GM18868 (cell line): ENCODE results near the gene OR1G1.
"Not testable (repeated sequence)": the region's sequence is repeated elsewhere in the genome, so short reads cannot be mapped to it uniquely, and the experiment has no call there.

Experiments
- ATAC-seq: cut with Tn5 transposase; IDR thresholded peaks from one replicate; pipeline ENCODE4 v1.9.1; 2021; ENCODE audit warnings: mild to moderate bottlenecking, moderate library complexity; ENCODE audit not compliant: unreplicated experiment

The OR1G1 gene

DNA sequence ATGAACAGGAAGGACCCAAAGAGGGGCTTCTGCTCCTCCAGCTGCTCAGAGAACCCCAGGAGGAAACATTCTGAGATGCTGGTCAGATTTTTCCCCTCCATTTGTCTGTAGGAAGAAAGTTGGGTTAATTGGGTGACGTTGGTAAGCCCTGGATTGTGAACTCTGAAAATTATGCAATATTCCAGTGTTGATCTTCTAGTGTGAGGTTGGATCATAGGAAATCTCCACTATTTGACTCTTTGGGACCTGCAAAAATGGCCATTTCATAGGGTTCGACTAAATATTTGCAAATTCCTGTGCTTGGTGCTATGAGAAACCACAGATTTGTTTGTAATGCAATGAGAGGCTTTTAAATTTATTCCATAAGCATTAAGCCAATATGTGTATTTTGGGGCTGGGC is at the start of gene OR1G1:
Gene OR1G1 (minus strand): TSS at position 101 of the 400 bp plus-strand sequence. CDS start 0 bp downstream, at position 101.
- ATAC-seq: no peak

DNA sequence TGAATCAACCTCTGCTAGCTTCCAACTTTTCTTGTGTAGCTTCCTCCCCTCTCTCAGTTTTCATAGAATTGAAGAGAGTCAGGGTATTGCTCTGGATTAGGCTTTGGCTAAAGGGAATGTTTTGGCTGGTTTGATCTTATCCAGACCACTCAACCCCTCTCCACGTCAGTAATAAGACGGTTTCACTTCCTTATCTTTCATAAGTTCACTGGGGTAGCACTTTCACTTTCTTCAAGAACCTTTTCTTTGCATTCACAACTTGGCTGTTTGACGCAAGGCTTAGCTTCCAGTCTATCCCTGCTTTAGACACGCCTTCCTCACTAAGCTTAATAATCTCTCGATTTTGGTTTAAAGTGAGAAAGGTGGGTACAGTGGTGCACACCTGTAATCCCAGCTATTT is 40.2 kb upstream of the OR1G1 start:
- ATAC-seq: no peak

DNA sequence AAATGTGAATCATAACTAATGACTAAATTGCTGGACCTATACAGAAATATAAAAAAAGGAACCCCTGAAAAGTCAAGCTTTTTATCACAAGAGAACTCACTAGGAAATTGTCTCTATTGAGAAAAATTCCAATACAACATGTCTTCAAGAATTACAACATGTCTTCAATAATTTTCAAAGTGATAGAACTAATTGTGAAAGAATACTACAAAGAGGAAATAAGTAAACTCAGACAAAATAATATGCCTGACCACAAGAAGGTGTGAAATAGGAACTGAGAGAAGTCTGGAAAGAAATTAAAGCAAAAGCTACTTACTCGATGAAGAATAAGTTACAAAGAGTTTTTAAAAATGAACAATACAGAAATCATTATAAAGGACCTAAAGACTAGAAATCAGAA is 29.9 kb upstream of the OR1G1 start:
- no peak for ATAC-seq

DNA sequence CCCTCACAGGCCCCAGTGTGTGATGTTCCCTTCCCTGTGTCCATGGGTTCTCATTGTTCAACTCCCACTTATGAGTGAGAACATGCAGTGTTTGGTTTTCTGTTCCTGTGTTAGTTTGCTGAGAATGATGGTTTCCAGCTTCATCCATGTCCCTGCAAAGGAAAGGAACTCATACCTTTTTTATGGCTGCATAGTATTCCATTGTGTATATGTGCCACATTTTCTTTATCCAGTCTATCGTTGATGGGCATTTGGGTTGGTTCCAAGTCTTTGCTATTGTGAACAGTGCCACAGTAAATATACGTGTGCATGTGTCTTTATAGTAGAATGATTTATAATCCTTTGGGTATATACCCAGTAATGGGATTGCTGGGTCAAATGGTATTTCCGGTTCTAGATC is 10.1 kb upstream of the OR1G1 start:
- ATAC-seq: not testable (repeated sequence)

DNA sequence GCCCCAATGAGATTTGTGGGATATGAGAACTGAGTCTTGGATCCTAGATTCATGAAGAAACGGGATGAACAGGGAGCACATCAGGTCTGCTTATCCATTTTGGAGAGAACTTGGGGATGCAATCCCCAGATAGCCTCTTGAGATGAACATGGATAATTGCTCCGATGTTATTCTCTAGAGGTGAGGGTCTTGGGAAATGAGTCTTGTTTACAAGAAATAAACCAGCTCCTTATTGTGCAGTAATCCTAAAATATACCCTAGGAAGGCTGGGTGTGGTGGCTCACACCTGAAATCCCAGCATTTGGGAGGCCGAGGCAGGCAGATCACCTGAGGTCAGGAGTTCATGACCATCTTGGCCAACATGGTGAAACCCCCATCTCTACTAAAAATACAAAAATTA is 23.0 kb downstream of the OR1G1 start, which contains the start of gene OR1D2:
Gene OR1D2 (minus strand): TSS at position 101 of the 400 bp plus-strand sequence. CDS start 11,426 bp downstream, outside the sequence.
- ATAC-seq: no peak
